ENCODE data around the gene IL11. TPM values are rescaled to one million over a fixed set of nuclear protein-coding genes. Genes with fewer than 3 reads are reported as not detected.
"Not testable (repeated sequence)": the region's sequence is repeated elsewhere in the genome, so short reads cannot be mapped to it uniquely, and the experiment has no call there.

Gene IL11
- total RNA-seq, 1 donor from 2014 or later, result 0.32 TPM

DNA sequence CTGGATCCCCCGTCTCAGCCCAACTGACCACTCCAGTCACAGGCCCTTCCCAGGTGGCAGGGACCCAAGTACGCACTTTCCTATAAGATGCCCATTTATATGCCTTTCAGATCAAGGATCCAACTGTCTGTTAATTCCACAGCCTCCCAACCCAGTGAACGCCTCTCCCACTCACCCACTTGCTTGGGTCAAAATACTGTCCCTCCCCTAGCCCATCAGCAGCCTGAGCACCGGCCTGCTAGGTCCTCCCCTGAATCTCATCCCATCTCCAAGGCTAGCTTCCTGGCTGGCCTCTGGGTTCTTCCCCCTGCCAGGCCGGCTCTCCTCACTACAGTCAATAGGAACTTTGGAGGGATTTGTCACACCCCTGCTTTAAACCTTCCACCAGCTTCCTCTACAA, 35.4 kb upstream of the IL11 start:
- intact Hi-C loops (cut with micrococcal nuclease), result loop anchor here (2.0 kb wide), 1 partner anchor 21 kb away; the partner anchor contains the start of genes RPL28 and TMEM238
- H3K9me3 Mint-ChIP-seq, result peaks cover 16% of the 10 kb centered on the region
- H3K4me3 Mint-ChIP-seq (ENCODE audit: low read depth), result peak overlapping the region; percentile 91
- H3K4me1 Mint-ChIP-seq (ENCODE audit: low read depth), result peaks cover 23% of the 10 kb centered on the region
- no peak for DNase-seq (ENCODE audit: low spot score)
- H3K27ac Mint-ChIP-seq, result peak overlapping the region; percentile 65
- no peaks in the 10 kb centered on the region for H3K27me3 Mint-ChIP-seq (ENCODE audit: low read depth)
- peaks cover 70% of the 10 kb centered on the region for H3K36me3 Mint-ChIP-seq (ENCODE audit: low read depth)

DNA sequence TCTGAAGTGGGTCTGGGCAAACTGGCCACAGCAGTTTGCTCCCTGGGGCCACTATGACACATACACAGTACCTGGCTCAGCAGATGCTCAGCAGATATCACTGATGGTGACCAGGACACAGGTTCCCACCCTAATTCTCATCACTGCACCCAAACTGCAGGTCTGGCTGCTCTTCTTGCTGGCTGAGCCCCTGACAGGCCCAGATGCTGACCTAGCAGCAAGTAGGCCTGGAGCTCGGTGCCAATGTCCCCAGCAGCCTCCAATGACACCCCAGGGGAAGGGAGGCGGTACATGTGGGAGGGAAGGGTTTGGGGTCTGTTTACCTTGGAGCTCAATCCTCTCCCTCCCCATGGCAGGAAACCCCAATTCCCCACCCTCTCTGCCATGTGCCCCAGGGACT, 32.2 kb upstream of the IL11 start:
- H3K4me1 Mint-ChIP-seq (ENCODE audit: low read depth), result peaks cover 29% of the 10 kb centered on the region
- no peak for DNase-seq (ENCODE audit: low spot score)
- H3K27me3 Mint-ChIP-seq (ENCODE audit: low read depth), result no peaks in the 10 kb centered on the region
- no peak overlapping the region for H3K27ac Mint-ChIP-seq
- intact Hi-C loops (cut with micrococcal nuclease), result no loop called here
- H3K36me3 Mint-ChIP-seq (ENCODE audit: low read depth), result peaks cover 63% of the 10 kb centered on the region
- no peaks in the 10 kb centered on the region for H3K9me3 Mint-ChIP-seq
- H3K4me3 Mint-ChIP-seq (ENCODE audit: low read depth), result no peak overlapping the region

DNA sequence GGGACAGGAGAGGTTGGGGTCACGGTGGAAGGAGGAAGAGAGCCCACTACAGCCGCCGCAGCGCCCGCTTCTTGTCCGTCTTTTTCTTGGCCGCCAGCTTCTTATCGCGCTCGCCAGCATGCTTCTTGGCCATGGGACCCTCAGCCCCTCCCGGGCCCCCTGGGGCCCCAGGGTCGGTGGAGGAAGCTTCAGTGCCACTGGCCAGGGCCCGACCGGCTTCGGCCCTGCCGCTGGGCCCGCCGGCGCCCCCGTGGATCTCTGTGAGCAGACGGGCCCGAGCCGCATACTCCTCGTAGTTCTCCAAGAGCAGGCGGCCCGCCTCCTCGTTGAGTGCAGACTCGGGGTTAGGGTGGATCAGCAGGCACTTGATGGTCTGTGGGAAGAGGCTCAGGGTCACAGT, 31.1 kb upstream of the IL11 start:
- DNase-seq (ENCODE audit: low spot score); intact Hi-C loops (cut with micrococcal nuclease); H3K27me3 Mint-ChIP-seq (ENCODE audit: low read depth); H3K4me3 Mint-ChIP-seq (ENCODE audit: low read depth); H3K27ac Mint-ChIP-seq; H3K9me3 Mint-ChIP-seq: not testable (repeated sequence)
- Mint-ChIP-seq H3K4me1 (ENCODE audit: low read depth) (peaks cover 26% of the 10 kb centered on the region), H3K36me3 (ENCODE audit: low read depth) (peaks cover 54% of the 10 kb centered on the region)

DNA sequence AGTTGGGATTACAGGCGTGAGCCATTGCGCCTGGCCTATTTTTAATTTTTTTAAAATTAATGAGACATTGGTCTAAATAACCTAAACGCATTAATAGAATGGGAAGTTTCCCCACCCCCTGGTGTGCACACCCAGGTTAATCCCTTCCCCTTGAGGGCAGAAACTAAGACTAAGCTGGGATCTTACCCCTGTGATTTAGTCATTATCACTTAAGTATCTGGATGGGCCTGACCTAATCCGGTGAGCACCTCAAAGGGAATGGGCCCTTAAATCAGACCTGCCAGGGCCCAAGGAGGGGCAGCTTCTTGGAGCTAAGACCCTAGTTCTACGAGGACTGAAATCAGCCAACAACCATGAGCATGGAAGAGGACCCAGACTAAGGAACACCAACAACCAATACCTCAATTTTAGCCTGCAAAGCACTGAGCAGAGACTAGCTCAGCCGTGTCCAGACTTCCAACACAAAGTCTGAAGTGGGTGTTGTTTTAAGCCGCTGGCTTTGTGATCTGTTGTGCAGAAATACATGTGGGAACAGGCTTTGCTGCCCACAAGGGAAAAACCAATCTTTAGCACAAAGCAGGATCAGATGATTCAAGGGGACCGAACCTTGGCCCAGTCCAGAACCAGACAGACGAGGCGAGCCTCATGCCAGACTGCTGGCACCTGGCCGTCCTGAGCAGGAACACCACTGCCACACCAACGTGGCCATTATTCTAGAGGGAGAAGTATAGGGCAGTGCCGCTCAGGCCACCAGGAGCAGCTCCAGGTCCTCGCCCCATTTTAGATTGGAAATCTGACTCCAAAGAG, 30.2 kb upstream of the IL11 start:
- no peaks in the 10 kb centered on the region for H3K9me3 Mint-ChIP-seq
- intact Hi-C loops (cut with micrococcal nuclease), result no loop called here
- no peak for DNase-seq (ENCODE audit: low spot score)
- H3K27ac Mint-ChIP-seq, result no peak overlapping the region
- H3K36me3 Mint-ChIP-seq (ENCODE audit: low read depth), result peaks cover 44% of the 10 kb centered on the region
- no peak overlapping the region for H3K4me3 Mint-ChIP-seq (ENCODE audit: low read depth)
- no peaks in the 10 kb centered on the region for H3K27me3 Mint-ChIP-seq (ENCODE audit: low read depth)
- H3K4me1 Mint-ChIP-seq (ENCODE audit: low read depth), result peaks cover 17% of the 10 kb centered on the region

DNA sequence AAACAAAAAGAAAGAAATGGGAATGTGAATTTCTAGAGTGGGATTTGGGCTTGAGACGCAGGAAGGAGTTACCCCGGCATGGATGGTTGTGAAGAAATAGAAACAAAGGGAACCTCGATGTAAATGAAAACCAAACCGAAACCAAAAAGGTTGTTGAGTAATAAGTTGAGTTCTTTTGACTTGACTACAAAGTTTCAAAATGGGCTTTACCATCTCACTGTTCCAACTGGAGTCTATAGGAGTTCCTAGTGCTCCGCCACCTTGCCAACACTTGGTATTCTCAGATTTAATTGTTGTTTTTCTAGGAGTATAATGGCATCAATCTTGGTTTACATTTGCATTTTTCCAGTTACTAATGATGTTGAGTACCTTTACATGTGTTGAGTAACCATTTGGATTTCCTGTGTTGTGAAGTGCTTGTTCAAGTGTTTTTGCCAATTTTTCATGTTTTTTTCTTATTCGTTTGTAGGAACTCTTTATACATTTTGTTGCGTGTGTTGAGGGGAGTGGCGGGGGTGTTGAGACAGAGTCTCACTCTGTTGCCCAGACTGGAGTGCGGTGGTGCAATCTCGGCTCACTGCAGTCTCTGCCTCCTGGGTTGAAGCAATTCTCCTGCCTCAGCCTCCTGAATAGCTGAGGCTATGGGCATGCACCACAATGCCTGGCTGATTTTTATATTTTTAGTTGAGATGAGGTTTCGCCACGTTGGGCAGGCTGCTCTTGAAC, 28.1 kb upstream of the IL11 start:
- H3K27me3 Mint-ChIP-seq (ENCODE audit: low read depth), result no peaks in the 10 kb centered on the region
- intact Hi-C loops (cut with micrococcal nuclease), result no loop called here
- no peak overlapping the region for H3K4me3 Mint-ChIP-seq (ENCODE audit: low read depth)
- H3K9me3 Mint-ChIP-seq, result no peaks in the 10 kb centered on the region
- peaks cover 15% of the 10 kb centered on the region for H3K4me1 Mint-ChIP-seq (ENCODE audit: low read depth)
- H3K27ac Mint-ChIP-seq, result peak overlapping the region; percentile 75
- peaks cover 32% of the 10 kb centered on the region for H3K36me3 Mint-ChIP-seq (ENCODE audit: low read depth)
- DNase-seq (ENCODE audit: low spot score), result no peak

DNA sequence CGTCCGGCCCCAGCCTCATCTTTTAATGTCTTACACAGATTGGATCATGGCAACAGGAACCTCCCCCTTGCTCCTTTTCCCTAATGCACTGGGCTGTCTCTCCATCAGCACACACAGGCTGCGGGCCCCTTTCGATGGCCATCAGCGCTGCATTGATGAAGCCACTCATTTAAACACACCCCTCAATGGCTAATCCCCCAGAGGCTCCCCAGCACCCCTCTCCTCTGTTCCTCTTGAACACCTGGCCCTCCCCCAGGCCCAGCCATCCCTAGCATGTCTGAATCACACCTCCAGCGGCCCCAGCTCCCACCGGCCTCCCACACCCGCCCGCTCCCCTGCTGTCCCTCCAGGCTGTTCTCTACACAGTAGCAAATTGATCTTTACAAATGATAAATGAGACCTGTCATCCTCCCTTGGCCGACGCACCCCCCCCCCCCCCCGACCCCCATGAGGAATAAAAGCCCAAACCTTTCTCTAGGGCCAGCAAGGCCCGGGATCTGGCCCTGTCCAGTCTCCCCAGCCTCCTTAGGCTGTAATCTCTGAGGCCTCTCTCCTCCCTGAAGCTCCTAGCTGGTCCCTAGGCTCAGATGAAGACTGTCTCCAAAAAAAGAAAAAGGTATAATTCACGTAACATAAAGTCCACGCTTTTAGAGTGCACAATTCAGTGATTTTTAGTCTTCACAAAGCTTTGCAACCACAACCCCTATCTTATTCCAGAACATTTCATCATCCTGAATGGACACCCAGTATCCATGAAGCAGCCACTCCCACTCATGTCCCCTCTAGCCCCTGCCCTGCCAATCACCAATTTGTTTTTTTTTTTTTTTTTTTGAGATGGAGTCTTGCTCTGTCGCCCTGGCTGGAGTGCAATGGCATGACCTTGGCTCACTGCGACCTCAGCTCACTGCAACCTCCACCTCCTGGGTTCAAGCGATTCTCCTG, 22.8 kb upstream of the IL11 start:
- Mint-ChIP-seq H3K27ac (no peak overlapping the region), H3K9me3 (no peaks in the 10 kb centered on the region), H3K4me1 (ENCODE audit: low read depth) (peaks cover 8% of the 10 kb centered on the region), H3K36me3 (ENCODE audit: low read depth) (peaks cover 32% of the 10 kb centered on the region), H3K27me3 (ENCODE audit: low read depth) (no peaks in the 10 kb centered on the region), H3K4me3 (ENCODE audit: low read depth) (no peak overlapping the region)
- DNase-seq (ENCODE audit: low spot score), result no peak
- intact Hi-C loops (cut with micrococcal nuclease), result no loop called here

DNA sequence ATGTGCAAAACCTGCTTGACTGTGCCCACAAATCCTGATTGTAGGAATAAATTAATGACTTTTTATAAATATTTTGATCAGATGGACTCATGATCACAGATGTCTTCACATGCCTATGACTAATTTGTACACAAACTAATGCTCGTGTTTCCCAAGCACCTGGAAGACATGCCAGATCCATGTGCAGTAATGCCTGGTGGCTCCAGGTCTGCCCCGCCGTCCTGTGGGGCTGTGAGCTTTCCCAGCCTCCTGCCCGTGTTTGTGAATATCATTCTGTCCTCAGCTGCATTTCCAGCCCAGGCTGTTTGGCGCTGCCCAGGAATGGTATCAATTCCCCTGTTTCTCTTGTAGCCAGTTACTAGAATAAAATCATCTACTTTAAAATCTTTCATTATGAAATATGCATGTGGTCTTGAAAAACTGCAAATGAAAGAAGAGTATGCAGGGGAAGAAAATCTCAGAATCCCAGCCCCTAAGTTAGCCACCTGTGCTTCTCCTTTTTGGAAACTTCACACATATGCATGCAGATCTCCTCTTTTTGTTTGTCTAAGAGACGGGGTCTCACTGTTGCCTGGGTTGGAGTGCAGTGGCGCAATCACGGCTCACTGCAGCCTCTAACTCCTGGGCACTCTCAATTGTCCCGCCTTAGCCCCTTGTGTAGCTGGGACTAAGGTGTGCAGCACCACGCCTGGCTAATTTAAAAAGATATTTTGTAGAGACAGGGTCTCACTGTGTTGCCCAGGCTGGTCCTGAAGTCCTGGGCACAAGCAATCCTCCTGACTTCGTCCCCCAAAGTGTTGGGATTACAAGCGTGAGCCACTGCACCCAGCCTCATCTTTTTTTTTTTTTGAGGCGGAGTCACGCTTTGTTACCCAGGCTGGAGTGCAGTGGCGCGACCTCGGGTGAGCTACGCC, 21.7 kb upstream of the IL11 start:
- Mint-ChIP-seq H3K27me3 (ENCODE audit: low read depth) (no peaks in the 10 kb centered on the region), H3K36me3 (ENCODE audit: low read depth) (peaks cover 44% of the 10 kb centered on the region), H3K4me3 (ENCODE audit: low read depth) (no peak overlapping the region), H3K4me1 (ENCODE audit: low read depth) (peaks cover 15% of the 10 kb centered on the region), H3K27ac (no peak overlapping the region), H3K9me3 (no peaks in the 10 kb centered on the region)
- intact Hi-C loops (cut with micrococcal nuclease), result no loop called here
- DNase-seq (ENCODE audit: low spot score), result no peak

DNA sequence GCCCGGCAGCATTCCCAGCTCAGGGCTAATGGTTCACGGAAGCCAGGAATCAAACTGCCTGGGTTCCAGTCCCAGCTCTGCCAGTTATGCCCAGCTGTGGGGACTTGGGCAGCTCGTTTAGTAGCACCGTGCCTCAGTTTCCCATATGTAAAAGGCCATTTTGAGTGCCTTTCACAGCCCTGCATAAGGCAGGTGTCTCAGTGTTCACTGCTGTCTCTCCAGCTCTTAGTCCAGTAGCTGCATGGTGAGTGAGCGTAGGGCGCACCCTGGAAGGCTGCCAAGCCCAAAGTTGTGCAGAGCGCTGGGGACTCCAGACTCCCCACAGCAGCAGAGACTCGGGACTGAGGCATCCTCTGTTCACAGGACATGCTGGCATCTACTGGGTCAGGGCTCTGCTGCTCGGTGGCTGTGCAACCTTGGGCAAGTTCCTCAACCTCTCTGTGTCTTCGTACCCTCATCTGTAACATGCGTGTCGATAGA, 21.0 kb upstream of the IL11 start:
- DNase-seq (ENCODE audit: low spot score), result no peak
- Mint-ChIP-seq H3K27ac (no peak overlapping the region), H3K27me3 (ENCODE audit: low read depth) (no peaks in the 10 kb centered on the region), H3K36me3 (ENCODE audit: low read depth) (peaks cover 51% of the 10 kb centered on the region), H3K4me3 (ENCODE audit: low read depth) (no peak overlapping the region), H3K4me1 (ENCODE audit: low read depth) (peaks cover 17% of the 10 kb centered on the region), H3K9me3 (no peaks in the 10 kb centered on the region)
- intact Hi-C loops (cut with micrococcal nuclease), result no loop called here

DNA sequence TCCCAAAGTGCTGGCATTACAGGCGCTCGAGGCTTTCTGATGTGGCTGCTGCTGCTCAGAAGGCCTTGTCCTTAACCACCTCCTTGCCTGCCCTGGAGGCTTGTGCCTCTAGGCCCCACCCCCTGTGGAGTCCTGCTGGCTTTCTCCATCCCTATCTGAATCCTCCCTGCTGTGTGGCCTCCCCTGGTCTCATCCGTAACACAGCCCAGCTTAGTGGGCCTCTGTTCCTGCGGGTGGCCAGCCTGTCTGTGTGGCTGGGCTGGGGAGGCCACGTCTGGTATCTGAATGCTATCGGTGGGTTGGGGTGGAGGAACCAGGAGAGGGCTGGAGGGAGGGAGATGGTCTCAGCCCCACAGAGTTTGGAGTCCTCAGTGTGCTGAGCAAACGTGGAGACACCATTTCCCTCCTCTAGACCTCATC, 20.2 kb upstream of the IL11 start:
- intact Hi-C loops (cut with micrococcal nuclease), result no loop called here
- H3K9me3 Mint-ChIP-seq, result no peaks in the 10 kb centered on the region
- peak overlapping the region; percentile 7 for H3K27ac Mint-ChIP-seq
- no peak for DNase-seq (ENCODE audit: low spot score)
- H3K4me3 Mint-ChIP-seq (ENCODE audit: low read depth), result no peak overlapping the region
- no peaks in the 10 kb centered on the region for H3K27me3 Mint-ChIP-seq (ENCODE audit: low read depth)
- H3K36me3 Mint-ChIP-seq (ENCODE audit: low read depth), result peaks cover 57% of the 10 kb centered on the region
- peaks cover 18% of the 10 kb centered on the region for H3K4me1 Mint-ChIP-seq (ENCODE audit: low read depth)

DNA sequence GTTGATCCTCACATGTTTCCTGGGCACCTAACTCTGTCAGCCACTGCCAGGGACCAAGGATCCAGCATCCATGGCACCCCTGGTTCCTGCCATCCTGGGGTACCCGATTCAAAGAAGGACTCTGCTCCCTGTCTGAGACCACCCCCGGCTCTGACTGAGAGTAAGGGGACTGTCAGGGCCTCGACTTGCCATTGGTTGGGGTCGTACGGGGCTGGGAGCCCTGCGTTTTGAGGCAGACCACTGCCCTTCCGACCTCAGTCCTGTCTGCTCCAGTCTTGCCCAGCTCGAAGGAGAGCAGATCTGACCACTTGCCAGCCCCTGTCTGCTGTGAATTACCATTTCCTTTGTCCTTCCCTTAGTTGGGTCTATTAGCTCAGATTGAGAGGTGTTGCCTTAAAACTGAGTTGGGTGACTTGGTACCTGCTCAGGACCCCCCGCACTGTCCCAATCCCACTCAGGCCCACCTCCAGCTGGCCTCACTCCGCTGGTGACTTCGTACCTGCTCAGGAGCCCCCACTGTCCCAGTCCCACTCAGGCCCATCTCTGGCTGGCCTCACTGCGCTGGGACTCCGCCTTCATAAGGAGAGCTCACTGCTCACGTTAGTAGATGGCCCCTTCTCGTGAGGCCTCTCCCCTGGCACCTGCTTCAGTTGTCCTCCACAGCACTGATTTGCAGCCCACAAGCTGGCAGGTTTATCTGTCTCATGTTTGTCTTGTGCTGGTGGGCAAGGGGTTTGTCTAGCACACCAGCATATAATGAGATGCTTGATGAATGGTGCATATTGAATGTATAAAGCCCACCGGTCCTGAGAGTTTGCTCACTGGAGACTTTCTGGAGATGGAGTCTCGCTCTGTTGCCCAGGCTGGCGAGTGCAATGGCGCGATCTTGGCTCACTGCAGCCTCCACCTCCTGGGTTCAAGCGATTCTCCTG, 19.4 kb upstream of the IL11 start:
- Mint-ChIP-seq H3K9me3 (no peaks in the 10 kb centered on the region), H3K27me3 (ENCODE audit: low read depth) (no peaks in the 10 kb centered on the region), H3K4me1 (ENCODE audit: low read depth) (peaks cover 26% of the 10 kb centered on the region), H3K36me3 (ENCODE audit: low read depth) (peaks cover 57% of the 10 kb centered on the region), H3K27ac (no peak overlapping the region), H3K4me3 (ENCODE audit: low read depth) (peak overlapping the region; percentile 33)
- no peak for DNase-seq (ENCODE audit: low spot score)
- intact Hi-C loops (cut with micrococcal nuclease), result loop anchor here (5.0 to 10.0 kb wide), 3 partner anchors 87 to 253 kb away; partner anchors contain the start of genes ZNF524, ZNF580, ZNF581 and ZNF865

Measured in activated T-helper 2 cell treated with anti-CD3 and anti-CD28 coated beads, Interferon-gamma antibody, Interleukin-2, Interleukin-4, amounts not matched to agents 10 μg/mL and 5 μg/mL and 100 μg/mL, durations not matched to agents 14 hours and 24 hours and 36 hours (primary cell).